HCT116 (cell line): ENCODE measurements around the gene ZNF536. TPM values are rescaled to one million over a fixed set of nuclear protein-coding genes. Genes with fewer than 3 reads are reported as not detected.

Experiments
- ATAC-seq: fragments of 200-7000 bp; cut with Tn5 transposase; 2 replicates; pipeline ENCODE4 v1.9.1; 2020; ENCODE audit warnings: mild to moderate bottlenecking, moderate library complexity
- BruUV-seq: library from RNA; stranded (reverse); fragments of 400-500 nt; replicated peaks from 2 replicates; lab custom pipeline; 2021; lab: Mats Ljungman, UMichigan
- CTCF ChIA-PET: fragments of 300-600 bp; sonication (Branson Sonifier 250); formaldehyde crosslinking; loops from one replicate; lab custom pipeline; 2021; ENCODE audit warnings: antibody characterized with exemption; lab: Charles Lee
- POLR2A ChIA-PET: fragments of 300-600, 350-600 bp; sonication (Branson Sonifier 250); formaldehyde crosslinking; loops from one replicate; lab custom pipeline; 2021; ENCODE audit warnings: antibody characterized with exemption; lab: Charles Lee
- RAD21 ChIA-PET, 2 experiments: fragments of 300-600 bp; sonication (Branson Sonifier 250); formaldehyde crosslinking; loops; one replicate each; lab custom pipeline; 2023; ENCODE audit warnings: low total read pairs in 2 of 2; ENCODE audit not compliant: uncharacterized antibody in 2 of 2, unreplicated experiment in 2 of 2, low non-redundant PET in 1 of 2; lab: Charles Lee
- DNase-seq: peaks from one replicate; pipeline ENCODE4 v3.0.0-alpha.2; 2010; ENCODE audit warnings: low read depth, low spot score
- H2AFZ ChIP-seq: fragments of 200-600 bp; shearing (Covaris generic), sonication (generic); 2 replicates; pipeline ENCODE4 v1.6.1; 2017; ENCODE audit warnings: low read depth, mixed run types, mixed read lengths, antibody characterized with exemption, low read length; ENCODE audit not compliant: poor library complexity, severe bottlenecking
- H3K27ac ChIP-seq: 2 replicates; pipeline ENCODE4 v1.5.1; 2012; ENCODE audit warnings: low read depth, low read length
- H3K27me3 ChIP-seq: fragments of 200-600 bp; sonication (generic); 2 replicates; pipeline ENCODE4 v1.6.1; 2016; ENCODE audit warnings: mixed run types, low read length, mixed read lengths; ENCODE audit not compliant: insufficient read depth
- H3K36me3 ChIP-seq, 2 experiments: fragments of 200-500 bp in 1 of 2; fragments of 200-600 bp in 1 of 2; sonication (Bioruptor generic) in 1 of 2; sonication (generic) in 1 of 2; 2 replicates each; pipeline versions ENCODE4 v1.5.1 to v1.6.1; 2014 to 2016; ENCODE audit warnings: low read length in 2 of 2, inconsistent platforms in 1 of 2, mixed read lengths in 1 of 2, mixed run types in 1 of 2; ENCODE audit not compliant: insufficient read depth in 2 of 2, control insufficient read depth in 1 of 2
- H3K4me1 ChIP-seq, 2 experiments: fragments of 200-600 bp in 1 of 2; sonication (generic) in 1 of 2; 2 replicates each; pipeline versions ENCODE4 v1.5.1 to v1.6.1; 2012 to 2017; ENCODE audit warnings: low read length in 2 of 2, inconsistent platforms in 1 of 2, mild to moderate bottlenecking in 1 of 2, mixed read lengths in 1 of 2, mixed run types in 1 of 2, moderate library complexity in 1 of 2; ENCODE audit not compliant: insufficient read depth in 2 of 2, control insufficient read depth in 1 of 2
- H3K4me2 ChIP-seq: fragments of 200-600 bp; sonication (generic); 2 replicates; pipeline ENCODE4 v1.6.1; 2017; ENCODE audit warnings: mixed run types, low read length, mixed read lengths
- H3K4me3 ChIP-seq, 2 experiments: fragments of 200-600 bp in 1 of 2; sonication (generic) in 1 of 2; replicated peaks in 1 of 2; 2 replicates each; pipeline ENCODE4 v1.5.1; 2011 to 2016; ENCODE audit warnings: low read length in 2 of 2, control low read depth in 1 of 2, low read depth in 1 of 2, mild to moderate bottlenecking in 1 of 2, mixed read lengths in 1 of 2, mixed run types in 1 of 2
- H3K79me2 ChIP-seq: fragments of 200-600 bp; sonication (generic); 2 replicates; pipeline ENCODE4 v1.6.1; 2017; ENCODE audit warnings: mild to moderate bottlenecking, mixed run types, low read length, moderate library complexity, mixed read lengths; ENCODE audit not compliant: insufficient read depth
- H3K9ac ChIP-seq: fragments of 200-600 bp; sonication (generic); 2 replicates; pipeline ENCODE4 v1.6.1; 2016; ENCODE audit warnings: low read length, mixed read lengths
- H3K9me2 ChIP-seq: fragments of 200-600 bp; sonication (generic), shearing (Covaris generic); 2 replicates; pipeline ENCODE4 v1.6.1; 2017; ENCODE audit warnings: mixed run types, mild to moderate bottlenecking, moderate library complexity; ENCODE audit not compliant: insufficient read depth
- H3K9me3 ChIP-seq, 2 experiments: fragments of 200-500 bp in 1 of 2; fragments of 200-600 bp in 1 of 2; sonication (Bioruptor generic) in 1 of 2; sonication (generic) in 1 of 2; 2 replicates each; pipeline ENCODE4 v1.6.1; 2014 to 2017; ENCODE audit warnings: low read length in 2 of 2, mixed read lengths in 2 of 2, inconsistent platforms in 1 of 2, low read depth in 1 of 2, mild to moderate bottlenecking in 1 of 2, mixed run types in 1 of 2, moderate library complexity in 1 of 2; ENCODE audit not compliant: control insufficient read depth in 1 of 2, insufficient read depth in 1 of 2
- H4K20me1 ChIP-seq: fragments of 200-600 bp; sonication (generic), shearing (Covaris generic); 2 replicates; pipeline ENCODE4 v1.6.1; 2017; ENCODE audit warnings: mixed run types, mild to moderate bottlenecking, moderate library complexity; ENCODE audit not compliant: insufficient read depth
- CBX3 ChIP-seq: IDR thresholded peaks from 2 replicates; pipeline ENCODE4 v1.6.1; 2012; ENCODE audit warnings: low read depth
- POLR2A ChIP-seq: IDR thresholded peaks from 2 replicates; pipeline ENCODE4 v1.7.0; 2011; ENCODE audit warnings: borderline replicate concordance; ENCODE audit not compliant: insufficient read depth, insufficient read length; ENCODE audit errors: extremely low read depth
- SP1 ChIP-seq: IDR thresholded peaks from 2 replicates; pipeline ENCODE4 v1.6.1; 2012; ENCODE audit warnings: low read depth
- TCF7L2 ChIP-seq: IDR thresholded peaks from 2 replicates; pipeline ENCODE4 v1.7.0; 2011; ENCODE audit warnings: borderline replicate concordance, inconsistent platforms; ENCODE audit not compliant: insufficient read depth, insufficient read length; ENCODE audit errors: extremely low read depth
- intact Hi-C: fragments of 100-400 bp; cut with micrococcal nuclease; formaldehyde crosslinking; loops from 2 replicates; pipeline ENCODE4 v1.10.0; 2022
- total RNA-seq: library from RNA; stranded (reverse); gene quantifications from one replicate; pipeline ENCODE4 v1.2.1, GENCODE V29; 2021; ENCODE audit not compliant: unreplicated experiment
- TF ChIP-seq, protein P1 (sequence below): IDR thresholded peaks from 2 replicates; pipeline ENCODE4 v1.6.1; 2011; ENCODE audit warnings: mild to moderate bottlenecking, low read length, moderate library complexity; ENCODE audit not compliant: insufficient replicate concordance; ENCODE audit errors: extremely low read depth
- TF ChIP-seq, protein P2 (sequence below): IDR thresholded peaks from 2 replicates; pipeline ENCODE4 v1.6.1; 2012
- TF ChIP-seq, protein P3 (sequence below): IDR thresholded peaks from 2 replicates; pipeline ENCODE4 v1.6.1; 2012; ENCODE audit warnings: low read depth

The ZNF536 gene
- total RNA-seq, 1 experiment from 2014 or later, result not detected

DNA sequence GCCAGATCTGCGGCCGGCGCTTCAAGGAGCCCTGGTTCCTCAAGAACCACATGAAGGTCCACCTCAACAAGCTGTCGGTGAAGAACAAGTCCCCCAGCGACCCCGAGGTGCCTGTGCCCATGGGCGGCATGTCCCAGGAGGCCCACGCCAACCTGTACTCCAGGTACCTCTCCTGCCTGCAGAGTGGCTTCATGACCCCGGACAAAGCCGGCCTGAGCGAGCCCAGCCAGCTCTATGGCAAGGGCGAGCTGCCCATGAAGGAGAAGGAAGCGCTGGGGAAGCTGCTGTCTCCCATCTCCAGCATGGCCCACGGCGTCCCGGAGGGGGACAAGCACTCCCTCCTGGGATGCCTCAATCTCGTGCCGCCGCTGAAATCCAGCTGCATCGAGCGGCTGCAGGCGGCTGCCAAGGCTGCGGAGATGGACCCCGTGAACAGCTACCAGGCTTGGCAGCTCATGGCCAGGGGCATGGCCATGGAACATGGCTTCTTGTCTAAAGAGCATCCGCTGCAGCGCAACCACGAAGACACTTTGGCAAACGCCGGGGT is 72.6 kb downstream of the ZNF536 start:
- POLR2A ChIA-PET, result no interaction called here
- Histone ChIP-seq H3K27me3 (peaks cover 27% of the 10 kb centered on the region), H3K4me3 (no peak overlapping the region), H3K9me2 (no peaks in the 10 kb centered on the region), H3K4me2 (no peak overlapping the region), H3K36me3 (no peaks in the 10 kb centered on the region), H2AFZ (no peak overlapping the region), H3K9ac (no peak overlapping the region), H4K20me1 (no peaks in the 10 kb centered on the region), H3K27ac (no peak overlapping the region), H3K9me3 (no peaks in the 10 kb centered on the region), H3K79me2 (no peaks in the 10 kb centered on the region), H3K4me1 (no peaks in the 10 kb centered on the region)
- intact Hi-C loops, result no loop called here
- no peak for DNase-seq
- CTCF ChIA-PET, result no interaction called here
- no peak for ATAC-seq
- BruUV-seq, result no TSS peak
- TF ChIP-seq CBX3 (no peak), TCF7L2 (no peak), SP1 (no peak), POLR2A (no peak)
- TF ChIP-seq, protein P1, sequence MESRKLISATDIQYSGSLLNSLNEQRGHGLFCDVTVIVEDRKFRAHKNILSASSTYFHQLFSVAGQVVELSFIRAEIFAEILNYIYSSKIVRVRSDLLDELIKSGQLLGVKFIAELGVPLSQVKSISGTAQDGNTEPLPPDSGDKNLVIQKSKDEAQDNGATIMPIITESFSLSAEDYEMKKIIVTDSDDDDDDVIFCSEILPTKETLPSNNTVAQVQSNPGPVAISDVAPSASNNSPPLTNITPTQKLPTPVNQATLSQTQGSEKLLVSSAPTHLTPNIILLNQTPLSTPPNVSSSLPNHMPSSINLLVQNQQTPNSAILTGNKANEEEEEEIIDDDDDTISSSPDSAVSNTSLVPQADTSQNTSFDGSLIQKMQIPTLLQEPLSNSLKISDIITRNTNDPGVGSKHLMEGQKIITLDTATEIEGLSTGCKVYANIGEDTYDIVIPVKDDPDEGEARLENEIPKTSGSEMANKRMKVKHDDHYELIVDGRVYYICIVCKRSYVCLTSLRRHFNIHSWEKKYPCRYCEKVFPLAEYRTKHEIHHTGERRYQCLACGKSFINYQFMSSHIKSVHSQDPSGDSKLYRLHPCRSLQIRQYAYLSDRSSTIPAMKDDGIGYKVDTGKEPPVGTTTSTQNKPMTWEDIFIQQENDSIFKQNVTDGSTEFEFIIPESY, result no peak
- TF ChIP-seq, protein P2, sequence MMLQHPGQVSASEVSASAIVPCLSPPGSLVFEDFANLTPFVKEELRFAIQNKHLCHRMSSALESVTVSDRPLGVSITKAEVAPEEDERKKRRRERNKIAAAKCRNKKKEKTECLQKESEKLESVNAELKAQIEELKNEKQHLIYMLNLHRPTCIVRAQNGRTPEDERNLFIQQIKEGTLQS, result no peak
- TF ChIP-seq, protein P3, sequence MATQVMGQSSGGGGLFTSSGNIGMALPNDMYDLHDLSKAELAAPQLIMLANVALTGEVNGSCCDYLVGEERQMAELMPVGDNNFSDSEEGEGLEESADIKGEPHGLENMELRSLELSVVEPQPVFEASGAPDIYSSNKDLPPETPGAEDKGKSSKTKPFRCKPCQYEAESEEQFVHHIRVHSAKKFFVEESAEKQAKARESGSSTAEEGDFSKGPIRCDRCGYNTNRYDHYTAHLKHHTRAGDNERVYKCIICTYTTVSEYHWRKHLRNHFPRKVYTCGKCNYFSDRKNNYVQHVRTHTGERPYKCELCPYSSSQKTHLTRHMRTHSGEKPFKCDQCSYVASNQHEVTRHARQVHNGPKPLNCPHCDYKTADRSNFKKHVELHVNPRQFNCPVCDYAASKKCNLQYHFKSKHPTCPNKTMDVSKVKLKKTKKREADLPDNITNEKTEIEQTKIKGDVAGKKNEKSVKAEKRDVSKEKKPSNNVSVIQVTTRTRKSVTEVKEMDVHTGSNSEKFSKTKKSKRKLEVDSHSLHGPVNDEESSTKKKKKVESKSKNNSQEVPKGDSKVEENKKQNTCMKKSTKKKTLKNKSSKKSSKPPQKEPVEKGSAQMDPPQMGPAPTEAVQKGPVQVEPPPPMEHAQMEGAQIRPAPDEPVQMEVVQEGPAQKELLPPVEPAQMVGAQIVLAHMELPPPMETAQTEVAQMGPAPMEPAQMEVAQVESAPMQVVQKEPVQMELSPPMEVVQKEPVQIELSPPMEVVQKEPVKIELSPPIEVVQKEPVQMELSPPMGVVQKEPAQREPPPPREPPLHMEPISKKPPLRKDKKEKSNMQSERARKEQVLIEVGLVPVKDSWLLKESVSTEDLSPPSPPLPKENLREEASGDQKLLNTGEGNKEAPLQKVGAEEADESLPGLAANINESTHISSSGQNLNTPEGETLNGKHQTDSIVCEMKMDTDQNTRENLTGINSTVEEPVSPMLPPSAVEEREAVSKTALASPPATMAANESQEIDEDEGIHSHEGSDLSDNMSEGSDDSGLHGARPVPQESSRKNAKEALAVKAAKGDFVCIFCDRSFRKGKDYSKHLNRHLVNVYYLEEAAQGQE, result no peak
- RAD21 ChIA-PET, result no interaction called here
